ENCODE data around the gene OPCML.

OPCML gene

DNA sequence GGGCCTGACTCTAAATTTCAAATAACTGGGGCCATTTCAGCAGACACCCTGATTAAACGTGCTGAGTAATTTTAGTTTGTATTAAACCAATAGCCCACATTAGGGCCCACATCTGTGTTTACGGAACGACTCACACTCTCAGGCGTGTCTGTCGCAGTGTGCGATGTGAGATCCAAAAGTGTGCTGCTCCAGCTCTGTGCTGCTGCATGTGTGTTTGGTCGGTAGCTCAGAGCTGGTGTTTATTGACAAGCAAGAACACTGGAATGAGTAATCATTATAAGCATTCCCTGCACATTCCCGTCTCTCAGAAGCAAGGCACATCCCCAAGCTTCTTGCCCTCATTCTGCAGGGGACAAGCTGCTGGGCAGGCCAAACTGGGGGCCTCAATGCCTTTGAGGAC, 7.8 kb downstream of the OPCML start:
- H3F3A ChIP-seq (ENCODE audit: control insufficient read depth, insufficient read depth): no peaks in the 10 kb centered on the region
- no peaks in the 10 kb centered on the region for H3K9me2 ChIP-seq (replicated peaks; ENCODE audit: control insufficient read depth, low read length)
- no peaks in the 10 kb centered on the region for H3K4me1 ChIP-seq (ENCODE audit: control insufficient read depth, low read length)
- H3K9me3 ChIP-seq (ENCODE audit: control insufficient read depth, insufficient read depth, low read length): no peaks in the 10 kb centered on the region
- no peak overlapping the region for H3K4me2 ChIP-seq (ENCODE audit: low read length)
- TF ChIP-seq, protein P1, sequence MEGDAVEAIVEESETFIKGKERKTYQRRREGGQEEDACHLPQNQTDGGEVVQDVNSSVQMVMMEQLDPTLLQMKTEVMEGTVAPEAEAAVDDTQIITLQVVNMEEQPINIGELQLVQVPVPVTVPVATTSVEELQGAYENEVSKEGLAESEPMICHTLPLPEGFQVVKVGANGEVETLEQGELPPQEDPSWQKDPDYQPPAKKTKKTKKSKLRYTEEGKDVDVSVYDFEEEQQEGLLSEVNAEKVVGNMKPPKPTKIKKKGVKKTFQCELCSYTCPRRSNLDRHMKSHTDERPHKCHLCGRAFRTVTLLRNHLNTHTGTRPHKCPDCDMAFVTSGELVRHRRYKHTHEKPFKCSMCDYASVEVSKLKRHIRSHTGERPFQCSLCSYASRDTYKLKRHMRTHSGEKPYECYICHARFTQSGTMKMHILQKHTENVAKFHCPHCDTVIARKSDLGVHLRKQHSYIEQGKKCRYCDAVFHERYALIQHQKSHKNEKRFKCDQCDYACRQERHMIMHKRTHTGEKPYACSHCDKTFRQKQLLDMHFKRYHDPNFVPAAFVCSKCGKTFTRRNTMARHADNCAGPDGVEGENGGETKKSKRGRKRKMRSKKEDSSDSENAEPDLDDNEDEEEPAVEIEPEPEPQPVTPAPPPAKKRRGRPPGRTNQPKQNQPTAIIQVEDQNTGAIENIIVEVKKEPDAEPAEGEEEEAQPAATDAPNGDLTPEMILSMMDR (IDR thresholded peaks at IDR 0.05; ENCODE audit: low read depth, low read length, poor library complexity, severe bottlenecking): no peak
- no peak for TF ChIP-seq EZH2phosphoT487 (IDR thresholded peaks at IDR 0.05; ENCODE audit: borderline replicate concordance, low read length)
- H3K27ac ChIP-seq (ENCODE audit: low read depth, low read length): no peak overlapping the region
- H4K20me1 ChIP-seq (ENCODE audit: control insufficient read depth, insufficient read depth, low read depth, low read length): no peaks in the 10 kb centered on the region
- no peak overlapping the region for H3K4me3 ChIP-seq (ENCODE audit: low read length)
- no peaks in the 10 kb centered on the region for H3K27me3 ChIP-seq (ENCODE audit: control insufficient read depth, low read length)
- H3K36me3 ChIP-seq (ENCODE audit: control insufficient read depth, low read length): no peaks in the 10 kb centered on the region
- no peaks in the 10 kb centered on the region for H3K79me2 ChIP-seq (ENCODE audit: control insufficient read depth, low read length)

DNA sequence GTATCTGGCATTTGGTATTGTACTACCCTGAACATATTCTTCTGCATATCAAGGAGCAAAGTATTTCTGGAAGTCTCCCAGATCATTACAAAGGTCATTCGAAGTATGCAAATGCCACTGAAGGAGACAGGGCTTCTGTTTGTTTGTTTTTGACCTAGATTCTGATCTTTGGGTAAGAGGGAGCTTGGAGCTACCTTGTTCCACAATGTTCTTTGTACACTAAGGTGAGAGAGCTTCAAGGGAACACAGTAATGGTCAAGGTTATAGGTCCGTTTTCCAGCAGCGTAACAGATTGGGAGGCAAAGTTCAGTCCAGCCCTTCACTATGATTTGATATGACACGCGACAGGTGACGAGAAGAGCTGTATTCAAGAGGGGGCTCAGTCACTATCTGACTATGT, 10.0 kb downstream of the OPCML start:
- no peak overlapping the region for H3K4me2 ChIP-seq (ENCODE audit: low read length)
- no peaks in the 10 kb centered on the region for H3K79me2 ChIP-seq (ENCODE audit: control insufficient read depth, low read length)
- no peak overlapping the region for H3K27ac ChIP-seq (ENCODE audit: low read depth, low read length)
- no peaks in the 10 kb centered on the region for H3K9me3 ChIP-seq (ENCODE audit: control insufficient read depth, insufficient read depth, low read length)
- no peaks in the 10 kb centered on the region for H4K20me1 ChIP-seq (ENCODE audit: control insufficient read depth, insufficient read depth, low read depth, low read length)
- TF ChIP-seq, protein P1 (IDR thresholded peaks at IDR 0.05; ENCODE audit: low read depth, low read length, poor library complexity, severe bottlenecking): no peak
- no peak for TF ChIP-seq EZH2phosphoT487 (IDR thresholded peaks at IDR 0.05; ENCODE audit: borderline replicate concordance, low read length)
- no peaks in the 10 kb centered on the region for H3K4me1 ChIP-seq (ENCODE audit: control insufficient read depth, low read length)
- H3K27me3 ChIP-seq (ENCODE audit: control insufficient read depth, low read length): no peaks in the 10 kb centered on the region
- no peak overlapping the region for H3K4me3 ChIP-seq (ENCODE audit: low read length)
- no peaks in the 10 kb centered on the region for H3K36me3 ChIP-seq (ENCODE audit: control insufficient read depth, low read length)
- no peaks in the 10 kb centered on the region for H3K9me2 ChIP-seq (replicated peaks; ENCODE audit: control insufficient read depth, low read length)
- no peaks in the 10 kb centered on the region for H3F3A ChIP-seq (ENCODE audit: control insufficient read depth, insufficient read depth)

DNA sequence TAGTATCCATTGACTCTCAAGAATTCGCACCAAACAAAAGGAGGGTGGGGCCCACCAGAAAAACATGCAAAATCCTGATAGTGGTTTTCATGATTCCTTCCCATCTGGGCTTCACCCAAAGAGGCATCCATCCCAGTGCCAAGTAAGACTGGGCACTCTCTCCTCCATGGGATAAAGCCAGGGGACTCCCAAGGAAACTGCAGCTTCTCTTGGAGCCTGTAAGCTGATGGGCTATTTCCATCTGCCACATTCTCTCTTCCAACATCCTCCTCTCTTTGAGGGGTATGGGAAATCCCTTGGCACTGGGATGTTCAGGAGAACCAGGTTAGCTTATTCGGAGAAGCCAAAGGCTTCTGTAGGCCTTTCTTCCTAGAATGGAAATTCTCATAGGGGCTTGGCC, 10.8 kb downstream of the OPCML start:
- H3K4me3 ChIP-seq (ENCODE audit: low read length): no peak overlapping the region
- TF ChIP-seq EZH2phosphoT487 (IDR thresholded peaks at IDR 0.05; ENCODE audit: borderline replicate concordance, low read length): no peak
- TF ChIP-seq, protein P1 (IDR thresholded peaks at IDR 0.05; ENCODE audit: low read depth, low read length, poor library complexity, severe bottlenecking): no peak
- H3K9me2 ChIP-seq (replicated peaks; ENCODE audit: control insufficient read depth, low read length): no peaks in the 10 kb centered on the region
- H3K27me3 ChIP-seq (ENCODE audit: control insufficient read depth, low read length): no peaks in the 10 kb centered on the region
- no peak overlapping the region for H3K4me2 ChIP-seq (ENCODE audit: low read length)
- no peak overlapping the region for H3K27ac ChIP-seq (ENCODE audit: low read depth, low read length)
- H4K20me1 ChIP-seq (ENCODE audit: control insufficient read depth, insufficient read depth, low read depth, low read length): no peaks in the 10 kb centered on the region
- no peaks in the 10 kb centered on the region for H3K9me3 ChIP-seq (ENCODE audit: control insufficient read depth, insufficient read depth, low read length)
- no peaks in the 10 kb centered on the region for H3K79me2 ChIP-seq (ENCODE audit: control insufficient read depth, low read length)
- no peaks in the 10 kb centered on the region for H3K4me1 ChIP-seq (ENCODE audit: control insufficient read depth, low read length)
- no peaks in the 10 kb centered on the region for H3F3A ChIP-seq (ENCODE audit: control insufficient read depth, insufficient read depth)
- no peaks in the 10 kb centered on the region for H3K36me3 ChIP-seq (ENCODE audit: control insufficient read depth, low read length)

DNA sequence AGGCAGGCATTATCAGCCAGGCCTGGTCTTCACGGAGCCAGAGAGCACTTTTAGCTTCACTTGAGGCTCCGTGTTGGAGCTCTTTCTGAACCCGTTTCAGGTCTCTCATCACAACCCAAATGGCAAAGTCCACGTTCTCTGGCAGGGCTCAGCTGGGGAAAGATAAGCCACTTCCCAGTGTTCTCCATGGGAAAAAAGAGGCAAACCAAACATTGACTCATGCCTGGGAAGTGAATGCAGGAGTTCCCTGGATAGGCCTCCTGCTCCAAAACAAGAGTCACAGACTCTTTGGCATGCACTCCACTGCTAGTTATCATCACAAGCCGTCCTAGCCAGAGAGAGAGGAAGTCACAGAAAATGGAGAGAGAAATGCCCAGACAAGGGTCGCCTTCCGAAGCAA, 11.6 kb downstream of the OPCML start:
- Histone ChIP-seq H3K9me2 (replicated peaks; ENCODE audit: control insufficient read depth, low read length) (no peaks in the 10 kb centered on the region), H3K4me3 (ENCODE audit: low read length) (no peak overlapping the region), H3K79me2 (ENCODE audit: control insufficient read depth, low read length) (no peaks in the 10 kb centered on the region), H3K4me1 (ENCODE audit: control insufficient read depth, low read length) (no peaks in the 10 kb centered on the region), H3F3A (ENCODE audit: control insufficient read depth, insufficient read depth) (no peaks in the 10 kb centered on the region), H4K20me1 (ENCODE audit: control insufficient read depth, insufficient read depth, low read depth, low read length) (no peaks in the 10 kb centered on the region), H3K27me3 (ENCODE audit: control insufficient read depth, low read length) (no peaks in the 10 kb centered on the region), H3K9me3 (ENCODE audit: control insufficient read depth, insufficient read depth, low read length) (no peaks in the 10 kb centered on the region), H3K36me3 (ENCODE audit: control insufficient read depth, low read length) (no peaks in the 10 kb centered on the region), H3K4me2 (ENCODE audit: low read length) (no peak overlapping the region), H3K27ac (ENCODE audit: low read depth, low read length) (no peak overlapping the region)
- TF ChIP-seq EZH2phosphoT487 (IDR thresholded peaks at IDR 0.05; ENCODE audit: borderline replicate concordance, low read length): no peak
- TF ChIP-seq, protein P1 (IDR thresholded peaks at IDR 0.05; ENCODE audit: low read depth, low read length, poor library complexity, severe bottlenecking): no peak

Data from DOHH2 (cell line).